Transverse colon (tissue), 4 donors: ENCODE results near the gene HSF2BP. TPM values are rescaled to one million over a fixed set of nuclear protein-coding genes. Genes with fewer than 3 reads are reported as not detected.
"Not testable (repeated sequence)": the region's sequence is repeated elsewhere in the genome, so short reads cannot be mapped to it uniquely, and the experiment has no call there.

ENCODE experiments used
- DNase-seq: peaks from one replicate; pipeline ENCODE4 v3.0.0-alpha.2; 2019
- H3K27ac ChIP-seq, 4 donors: fragments of 200-600 bp; sonication (generic); 2 replicates each; pipeline ENCODE4 v1.5.1; 2016 to 2018; ENCODE audit warnings: inconsistent platforms in 4 of 4
- H3K27me3 ChIP-seq: fragments of 200-600 bp; sonication (generic); 2 replicates; pipeline ENCODE4 v1.5.1; 2017; ENCODE audit warnings: inconsistent platforms
- H3K36me3 ChIP-seq, 4 donors: fragments of 200-600 bp; sonication (generic); 2 replicates each; pipeline ENCODE4 v1.5.1; 2017 to 2019; ENCODE audit warnings: inconsistent platforms in 4 of 4
- H3K4me1 ChIP-seq, 4 donors: fragments of 200-600 bp; sonication (generic); 2 replicates each; pipeline ENCODE4 v1.5.1; 2017 to 2020; ENCODE audit warnings: inconsistent platforms in 4 of 4
- H3K4me3 ChIP-seq, 4 donors: fragments of 200-600 bp; sonication (generic); 1 replicate in 1 of 4; 2 replicates in 3 of 4; pipeline versions ENCODE4 v1.5.1 to v1.6.1; 2017 to 2019; ENCODE audit warnings: inconsistent platforms in 4 of 4
- H3K9me3 ChIP-seq, 2 donors: fragments of 200-600 bp; sonication (generic); 2 replicates each; pipeline ENCODE4 v1.5.1; 2017 to 2019; ENCODE audit warnings: inconsistent platforms in 2 of 2
- EP300 ChIP-seq: sonication (generic); formaldehyde crosslinking; IDR thresholded peaks from one replicate; pipeline ENCODE4 v1.6.1; 2017; ENCODE audit warnings: antibody characterized with exemption, low read depth
- POLR2A ChIP-seq: fragments of 450-650 bp; IDR thresholded peaks from one replicate; pipeline ENCODE4 v1.6.1; 2016; ENCODE audit warnings: antibody characterized with exemption, mild to moderate bottlenecking, moderate library complexity
- POLR2AphosphoS5 ChIP-seq, 3 donors: sonication (generic); formaldehyde crosslinking; IDR thresholded peaks; one replicate each; pipeline ENCODE4 v1.6.1; 2016; ENCODE audit warnings: antibody characterized with exemption in 3 of 3
- WGBS, 2 donors: methylation state at CpG; one replicate each; pipeline ENCODE4 v1.1.5; 2018; ENCODE audit warnings: low coverage in 1 of 2; 5-methylcytosine and 5-hydroxymethylcytosine counted together
- in situ Hi-C, 4 donors: fragments of 200-750 bp; cut with MboI; loops; one replicate each; pipeline versions ENCODE4 v1.15.0 to v1.15.1; 2017; ENCODE audit warnings: low sequenced_read_pairs in 3 of 4, low pct_ligation_motif_present in 1 of 4, low pct_unique_long_range_greater_than_20kb in 1 of 4
- intact Hi-C: fragments of 100-400 bp; cut with DNase I; formaldehyde crosslinking; loops from one replicate; pipeline ENCODE4 v1.15.1; 2023; ENCODE audit warnings: low total_unique reads
- total RNA-seq, 4 donors: library from RNA; depleted of rRNA; stranded (reverse); fragments of >200 nt; gene quantifications; one replicate each; pipeline ENCODE4 v1.1.0, GENCODE V29; 2016
- TF ChIP-seq, protein P1 (sequence below), 5 experiments: fragments of 200-600 bp in 3 of 5; fragments of 450-650 bp in 2 of 5; sonication (generic) in 3 of 5; IDR thresholded peaks; 1 replicate in 2 of 5; 2 replicates in 3 of 5; pipeline ENCODE4 v1.5.1; 2016 to 2017; ENCODE audit warnings: antibody characterized with exemption in 5 of 5, inconsistent platforms in 3 of 5, mild to moderate bottlenecking in 2 of 5, moderate library complexity in 1 of 5

HSF2BP gene
- total RNA-seq, 4 donors from 2014 or later: 0.48 to 0.82 TPM; not detected in 2

DNA sequence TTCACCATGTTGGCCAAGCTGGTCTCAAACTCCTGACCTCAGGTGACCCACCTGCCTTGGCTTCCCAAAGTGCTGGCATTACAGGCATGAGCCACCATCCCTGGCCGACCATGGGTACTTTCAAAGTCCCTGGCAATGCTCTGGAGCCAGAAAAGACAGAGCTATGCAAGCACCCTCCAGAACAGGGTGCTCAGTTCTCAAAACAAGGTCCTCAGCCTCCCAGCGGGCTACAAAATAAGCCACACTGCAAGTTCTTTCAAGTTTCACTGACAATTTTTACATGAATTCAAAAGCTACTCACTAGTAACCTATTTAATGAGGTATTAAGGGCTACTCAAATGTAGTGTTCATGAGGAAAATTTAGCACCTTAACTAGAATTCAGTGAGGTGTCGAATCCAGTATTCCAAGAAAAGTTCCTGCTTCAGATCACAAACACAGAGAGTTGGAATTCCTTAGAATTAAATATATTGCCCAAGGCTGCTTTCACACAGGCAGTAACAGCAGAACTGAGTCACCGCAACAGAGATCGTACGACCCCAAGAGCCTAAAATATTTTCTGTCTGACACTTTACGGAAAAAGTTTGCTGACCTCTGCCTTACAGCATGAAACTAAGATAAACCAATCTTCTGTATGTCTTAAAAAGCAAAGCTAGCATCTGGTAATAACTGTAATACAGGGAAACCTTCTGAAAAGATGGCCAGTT lies 60.7 kb downstream of the HSF2BP start:
- Histone ChIP-seq H3K4me1 (peaks cover 0 to 7% (median 2%) of the 10 kb centered on the region in 4 donors), H3K27ac (no peak overlapping the region), H3K36me3 (no peaks in the 10 kb centered on the region), H3K9me3 (no peaks in the 10 kb centered on the region), H3K27me3 (no peaks in the 10 kb centered on the region), H3K4me3 (no peak overlapping the region)
- intact Hi-C loops: no loop called here
- in situ Hi-C loops: no loop called here
- DNase-seq: no peak
- TF ChIP-seq POLR2A: no peak
- TF ChIP-seq POLR2AphosphoS5 (IDR thresholded peaks at IDR 0.05): no peak
- no peak for TF ChIP-seq EP300
- TF ChIP-seq, protein P1, sequence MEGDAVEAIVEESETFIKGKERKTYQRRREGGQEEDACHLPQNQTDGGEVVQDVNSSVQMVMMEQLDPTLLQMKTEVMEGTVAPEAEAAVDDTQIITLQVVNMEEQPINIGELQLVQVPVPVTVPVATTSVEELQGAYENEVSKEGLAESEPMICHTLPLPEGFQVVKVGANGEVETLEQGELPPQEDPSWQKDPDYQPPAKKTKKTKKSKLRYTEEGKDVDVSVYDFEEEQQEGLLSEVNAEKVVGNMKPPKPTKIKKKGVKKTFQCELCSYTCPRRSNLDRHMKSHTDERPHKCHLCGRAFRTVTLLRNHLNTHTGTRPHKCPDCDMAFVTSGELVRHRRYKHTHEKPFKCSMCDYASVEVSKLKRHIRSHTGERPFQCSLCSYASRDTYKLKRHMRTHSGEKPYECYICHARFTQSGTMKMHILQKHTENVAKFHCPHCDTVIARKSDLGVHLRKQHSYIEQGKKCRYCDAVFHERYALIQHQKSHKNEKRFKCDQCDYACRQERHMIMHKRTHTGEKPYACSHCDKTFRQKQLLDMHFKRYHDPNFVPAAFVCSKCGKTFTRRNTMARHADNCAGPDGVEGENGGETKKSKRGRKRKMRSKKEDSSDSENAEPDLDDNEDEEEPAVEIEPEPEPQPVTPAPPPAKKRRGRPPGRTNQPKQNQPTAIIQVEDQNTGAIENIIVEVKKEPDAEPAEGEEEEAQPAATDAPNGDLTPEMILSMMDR (IDR thresholded peaks at IDR 0.05): no peak
- WGBS, 2 donors: 74 to 81% methylated on average over 4 to 7 of the region's 7 CpGs

DNA sequence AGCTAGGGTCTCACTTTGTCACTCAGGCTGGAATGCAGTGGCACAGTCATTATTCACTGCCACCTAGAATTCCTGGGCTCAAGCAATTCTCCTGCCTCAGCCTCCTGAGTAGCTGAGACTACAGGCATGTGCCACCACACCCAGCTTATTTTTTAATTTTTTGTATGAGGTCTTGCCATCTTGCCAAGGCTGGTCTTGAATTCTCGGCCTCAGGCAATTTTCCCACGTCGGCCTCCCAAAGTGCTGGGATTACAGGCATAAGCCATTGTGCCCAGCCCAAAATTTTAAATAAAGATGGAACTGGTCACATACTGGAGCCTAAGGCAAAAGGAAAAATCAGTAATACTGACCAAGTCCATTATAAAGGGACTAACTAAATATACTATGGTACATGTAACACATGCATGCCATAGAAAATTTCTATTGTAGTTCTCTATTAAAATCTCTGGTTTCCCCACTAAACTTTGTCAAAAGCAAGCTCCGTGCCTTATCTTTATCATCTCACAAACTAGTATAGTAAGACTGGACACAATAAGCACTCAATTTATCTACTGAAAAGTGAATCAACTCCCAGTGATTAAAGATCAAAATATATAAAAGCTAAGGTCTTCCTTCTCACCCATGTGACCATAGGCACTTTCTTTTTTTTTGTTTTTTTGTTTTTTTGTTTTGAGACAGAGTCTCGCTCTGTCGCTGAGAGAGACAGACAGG lies 61.6 kb downstream of the HSF2BP start:
- intact Hi-C loops (no loop called here), in situ Hi-C loops (no loop called here)
- TF ChIP-seq POLR2AphosphoS5 (IDR thresholded peaks at IDR 0.05) (no peak), POLR2A (no peak), EP300 (no peak)
- TF ChIP-seq, protein P1 (IDR thresholded peaks at IDR 0.05): no peak
- Histone ChIP-seq H3K27ac (no peak overlapping the region), H3K4me1 (peaks cover 0 to 7% (median 2%) of the 10 kb centered on the region in 4 donors), H3K36me3 (no peaks in the 10 kb centered on the region), H3K9me3 (no peaks in the 10 kb centered on the region), H3K4me3 (no peak overlapping the region), H3K27me3 (no peaks in the 10 kb centered on the region)
- no peak for DNase-seq
- WGBS, 2 donors: 94 to 100% methylated on average over 4 to 6 of the region's 6 CpGs

DNA sequence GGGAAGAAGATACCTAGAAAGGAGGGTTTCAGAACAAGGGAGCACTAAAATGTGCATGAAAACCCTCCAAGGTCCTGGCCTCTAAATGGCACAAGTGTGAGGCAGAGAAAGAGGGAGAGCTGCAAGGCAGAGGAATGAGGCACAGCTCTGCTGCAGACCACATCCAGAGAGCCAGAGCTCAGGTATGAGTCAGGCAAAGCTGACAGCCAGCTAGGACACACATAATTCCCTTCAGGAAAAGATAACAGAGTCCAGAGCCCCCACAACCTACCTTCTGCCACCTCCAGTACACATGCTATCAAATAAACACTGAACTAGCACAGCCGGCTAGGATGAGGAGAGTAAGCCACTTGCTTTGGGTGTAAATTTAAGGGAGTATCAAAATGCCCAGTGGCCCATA lies 62.2 kb downstream of the HSF2BP start:
- DNase-seq: no peak
- TF ChIP-seq EP300: no peak
- TF ChIP-seq, protein P1 (IDR thresholded peaks at IDR 0.05): no peak
- no peak for TF ChIP-seq POLR2A
- no peak for TF ChIP-seq POLR2AphosphoS5 (IDR thresholded peaks at IDR 0.05)
- in situ Hi-C loops: no loop called here
- intact Hi-C loops: no loop called here
- H3K27me3 ChIP-seq: no peaks in the 10 kb centered on the region
- H3K4me3 ChIP-seq: no peak overlapping the region
- H3K9me3 ChIP-seq: no peaks in the 10 kb centered on the region
- no peaks in the 10 kb centered on the region for H3K36me3 ChIP-seq
- peaks cover 0 to 7% (median 2%) of the 10 kb centered on the region in 4 donors for H3K4me1 ChIP-seq
- H3K27ac ChIP-seq: no peak overlapping the region
- WGBS, 2 donors: 89 to 97% methylated on average over 1 of the region's 1 CpG

DNA sequence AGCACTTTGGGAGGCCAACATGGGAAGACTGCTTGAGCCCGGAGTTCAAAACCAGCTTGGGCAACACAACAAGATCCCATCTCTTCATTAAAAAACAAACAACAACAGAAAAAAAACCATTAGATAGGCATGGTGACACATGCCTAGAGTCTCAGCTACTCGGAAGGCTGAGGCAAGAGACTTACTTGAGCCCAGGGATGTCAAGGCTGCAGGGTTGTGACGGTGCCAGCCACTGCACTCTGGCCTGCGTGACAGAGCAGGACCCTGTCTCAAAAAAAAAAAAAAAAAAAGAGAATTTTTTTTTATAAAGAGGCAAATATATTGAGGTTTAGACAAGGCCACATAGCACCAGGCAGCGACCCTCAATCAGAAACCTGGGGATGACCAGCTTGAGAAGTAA lies 62.7 kb downstream of the HSF2BP start:
- in situ Hi-C loops: no loop called here
- TF ChIP-seq, protein P1 (IDR thresholded peaks at IDR 0.05): no peak

DNA sequence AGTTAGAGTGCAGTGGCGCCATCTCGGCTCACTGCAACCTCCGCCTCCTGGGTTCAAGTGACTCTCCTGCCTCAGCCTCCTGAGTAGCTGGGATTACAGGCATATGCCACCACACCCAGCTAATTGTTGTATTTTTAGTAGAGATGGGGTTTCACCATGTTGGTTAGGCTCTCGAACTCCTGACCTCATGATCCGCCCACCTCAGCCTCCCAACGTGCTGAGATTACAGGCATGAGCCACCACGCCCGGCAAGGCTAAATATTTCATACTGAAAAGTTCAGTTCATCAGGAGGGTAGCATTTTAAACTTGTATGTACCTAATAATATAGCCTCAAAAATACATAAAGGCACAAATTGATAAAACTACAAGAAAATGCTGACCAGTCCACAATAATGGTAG lies 63.5 kb downstream of the HSF2BP start:
- DNase-seq, H3K27ac ChIP-seq, H3K4me3 ChIP-seq, intact Hi-C loops, H3K4me1 ChIP-seq, H3K9me3 ChIP-seq, H3K27me3 ChIP-seq, H3K36me3 ChIP-seq, in situ Hi-C loops: not testable (repeated sequence)
- 68 to 83% methylated on average over 4 to 8 of the region's 8 CpGs for whole genome bisulfite sequencing, 2 donors

More for the DNA sequence above, 62.7 kb downstream of the HSF2BP start:
- intact Hi-C loops: no loop called here
- no peaks in the 10 kb centered on the region for H3K27me3 ChIP-seq
- H3K4me3 ChIP-seq: no peak overlapping the region
- peaks cover 0 to 7% (median 2%) of the 10 kb centered on the region in 4 donors for H3K4me1 ChIP-seq
- H3K36me3 ChIP-seq: no peaks in the 10 kb centered on the region
- H3K27ac ChIP-seq: no peak overlapping the region
- no peak for DNase-seq
- WGBS, 2 donors: 93 to 95% methylated on average over 4 to 5 of the region's 5 CpGs
- H3K9me3 ChIP-seq: no peaks in the 10 kb centered on the region
